Measurements from ENCODE around the gene ORC4. TPM values are rescaled to one million over a fixed set of nuclear protein-coding genes. Genes with fewer than 3 reads are reported as not detected.

The ORC4 gene
- total RNA-seq, 1 experiment from 2014 or later: 72.9 TPM

DNA sequence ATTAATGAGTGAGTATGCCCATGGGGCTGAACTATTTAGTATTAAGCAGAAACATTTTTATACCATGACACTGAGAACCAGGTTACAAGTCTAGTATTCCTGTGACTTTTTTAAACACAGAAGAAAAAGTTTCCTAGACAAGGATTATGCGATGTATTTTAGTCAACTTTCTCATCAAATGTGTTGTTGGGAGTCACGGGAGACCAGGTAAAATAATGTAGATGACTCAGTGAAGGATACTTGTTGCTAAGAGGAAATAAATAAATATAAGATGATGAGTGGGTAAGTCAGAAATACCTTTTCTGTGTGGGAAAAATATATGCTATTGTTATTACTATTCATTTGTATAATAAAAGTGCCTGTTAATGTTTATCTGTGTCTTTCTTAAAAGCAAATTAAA is 23.8 kb upstream of the ORC4 start:
- no peak overlapping the region for H3K4me2 ChIP-seq (ENCODE audit: insufficient read depth, insufficient read length, low read length)
- Mint-ChIP-seq H3K27ac (no peak overlapping the region), H3K9me3 (no peaks in the 10 kb centered on the region), H3K36me3 (ENCODE audit: insufficient read depth in 1 of 3, low read depth in 3 of 3) (peaks cover 0 to 5% (median 4%) of the 10 kb centered on the region in 3 experiments; a peak in 5 of 7 replicates), H3K27me3 (ENCODE audit: low read depth) (no peaks in the 10 kb centered on the region), H3K4me3 (no peak overlapping the region), H3K4me1 (peaks cover 19 to 21% of the 10 kb centered on the region in 2 experiments)
- no peaks in the 10 kb centered on the region for H3K23me2 ChIP-seq (ENCODE audit: insufficient read length, low read depth, low read length, poor library complexity, severe bottlenecking)
- TF ChIP-seq, protein P1, sequence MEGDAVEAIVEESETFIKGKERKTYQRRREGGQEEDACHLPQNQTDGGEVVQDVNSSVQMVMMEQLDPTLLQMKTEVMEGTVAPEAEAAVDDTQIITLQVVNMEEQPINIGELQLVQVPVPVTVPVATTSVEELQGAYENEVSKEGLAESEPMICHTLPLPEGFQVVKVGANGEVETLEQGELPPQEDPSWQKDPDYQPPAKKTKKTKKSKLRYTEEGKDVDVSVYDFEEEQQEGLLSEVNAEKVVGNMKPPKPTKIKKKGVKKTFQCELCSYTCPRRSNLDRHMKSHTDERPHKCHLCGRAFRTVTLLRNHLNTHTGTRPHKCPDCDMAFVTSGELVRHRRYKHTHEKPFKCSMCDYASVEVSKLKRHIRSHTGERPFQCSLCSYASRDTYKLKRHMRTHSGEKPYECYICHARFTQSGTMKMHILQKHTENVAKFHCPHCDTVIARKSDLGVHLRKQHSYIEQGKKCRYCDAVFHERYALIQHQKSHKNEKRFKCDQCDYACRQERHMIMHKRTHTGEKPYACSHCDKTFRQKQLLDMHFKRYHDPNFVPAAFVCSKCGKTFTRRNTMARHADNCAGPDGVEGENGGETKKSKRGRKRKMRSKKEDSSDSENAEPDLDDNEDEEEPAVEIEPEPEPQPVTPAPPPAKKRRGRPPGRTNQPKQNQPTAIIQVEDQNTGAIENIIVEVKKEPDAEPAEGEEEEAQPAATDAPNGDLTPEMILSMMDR (conservative IDR thresholded peaks at IDR 0.05): no peak
- H2BK20ac ChIP-seq (ENCODE audit: low read depth, low read length, poor library complexity, severe bottlenecking): no peak overlapping the region
- H2BK5ac ChIP-seq (ENCODE audit: insufficient read length, low read length): no peak overlapping the region
- no peak overlapping the region for H3T11ph ChIP-seq (ENCODE audit: low read length)
- H4K8ac ChIP-seq (replicated peaks; ENCODE audit: insufficient read length, low read depth, low read length): no peak overlapping the region
- H3K14ac ChIP-seq (ENCODE audit: insufficient read depth, low read length): no peak overlapping the region
- DNase-seq: no peak
- peaks cover 2% of the 10 kb centered on the region; the same call in 1 of the 2 replicates for H3K4me1 ChIP-seq (ENCODE audit: insufficient read depth, low read length)
- whole genome bisulfite sequencing (ENCODE audit: extremely low coverage, insufficient read length, low lambda C conversion rate): no CpG with 5 or more reads among the region's 2 CpGs
- H3K18ac ChIP-seq (ENCODE audit: insufficient read length, low read depth, low read length): no peak overlapping the region
- H2BK12ac ChIP-seq (ENCODE audit: insufficient read length, low read depth, low read length): no peak overlapping the region
- no peak overlapping the region for H3K9ac ChIP-seq (ENCODE audit: extremely low read depth, insufficient read length, low read length)
- no peak overlapping the region for H2BK15ac ChIP-seq (ENCODE audit: low read depth, low read length)
- no peak overlapping the region for H3K4ac ChIP-seq (ENCODE audit: low read depth, low read length)
- no peaks in the 10 kb centered on the region for H4K20me1 ChIP-seq (ENCODE audit: control insufficient read depth, insufficient read depth, insufficient read length)
- no peak overlapping the region for H4K91ac ChIP-seq (ENCODE audit: insufficient read length, low read depth, low read length)
- H3K27ac ChIP-seq (ENCODE audit: insufficient read length, low read depth, low read length): no peak overlapping the region
- no peaks in the 10 kb centered on the region for H3K9me3 ChIP-seq (ENCODE audit: control insufficient read depth, low read depth, low read length)
- no peak overlapping the region for H3K23ac ChIP-seq (ENCODE audit: insufficient read length, low read depth, low read length)
- H2AK5ac ChIP-seq (ENCODE audit: insufficient read length, low read length): no peak overlapping the region
- H4K5ac ChIP-seq (ENCODE audit: insufficient read length, low read depth, low read length): no peak overlapping the region
- H2AFZ ChIP-seq (ENCODE audit: low read length): no peak overlapping the region
- no peaks in the 10 kb centered on the region for H3K79me2 ChIP-seq (ENCODE audit: insufficient read depth, low read length)
- H3K56ac ChIP-seq (ENCODE audit: insufficient read length, low read depth, low read length): no peak overlapping the region
- H2BK120ac ChIP-seq (ENCODE audit: low read depth, low read length, poor library complexity, severe bottlenecking): no peak overlapping the region
- H3K79me1 ChIP-seq (ENCODE audit: insufficient read depth, low read depth, low read length, poor library complexity, severe bottlenecking): peaks cover 3% of the 10 kb centered on the region
- H3K27me3 ChIP-seq (ENCODE audit: insufficient read depth, low read length): no peaks in the 10 kb centered on the region
